ENCODE results near the gene PHLDA3. TPM values are rescaled to one million over a fixed set of nuclear protein-coding genes. Genes with fewer than 3 reads are reported as not detected.

Gene PHLDA3
- total and polyA plus RNA-seq, 2 donors (not counting 3 experiments of a cell fraction or from before 2014, with no cell fraction given) = 21.4 to 29.5 TPM

DNA sequence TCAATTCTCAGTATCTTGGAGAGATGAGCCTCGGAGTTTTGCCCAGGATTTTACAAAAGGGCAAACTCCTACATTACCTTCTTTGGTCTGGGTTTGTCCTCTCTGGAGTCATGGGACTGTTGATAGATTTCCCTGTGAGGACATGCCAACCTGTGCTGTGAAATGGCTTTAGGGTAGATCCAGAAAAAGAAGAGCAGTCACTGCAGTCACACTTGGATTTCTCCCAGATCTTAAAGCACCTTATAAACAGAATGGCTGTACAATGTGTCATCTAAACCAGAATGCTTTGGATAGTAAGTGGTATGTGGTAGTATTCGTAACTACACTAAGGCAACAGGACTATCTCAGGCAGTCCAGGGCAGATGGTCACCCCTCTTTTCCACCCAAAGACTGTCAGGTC is 39.8 kb upstream of the PHLDA3 start:
- no TSS peak for BruUV-seq (replicated peaks)

More for the DNA sequence above, 39.8 kb upstream of the PHLDA3 start:
- POLR2A ChIA-PET = interaction anchor here (1.3 kb wide), 1 partner anchor 28 kb away, joined by 3 read pairs; no protein-coding TSS in a partner anchor
- no peaks in the 10 kb centered on the region for H3K9me3 ChIP-seq (replicated peaks; ENCODE audit: control insufficient read depth, insufficient read depth, low read length)
- no peak overlapping the region for H3K9ac ChIP-seq (replicated peaks; ENCODE audit: extremely low read depth, insufficient read depth, low read length)
- FAIRE-seq = no peak
- no peaks in the 10 kb centered on the region for H3K9me1 ChIP-seq (replicated peaks; ENCODE audit: control insufficient read depth, extremely low read depth, insufficient read depth, low read length)
- dilution Hi-C loops (cut with MboI; ENCODE audit: extremely low pct_ligation_motif_present, low sequenced_read_pairs) (no loop called here), intact Hi-C loops (cut with micrococcal nuclease) (no loop called here)
- H4K20me1 ChIP-seq (replicated peaks; ENCODE audit: control insufficient read depth, extremely low read depth, insufficient read depth, low read length) = no peaks in the 10 kb centered on the region
- no peak for TF ChIP-seq FOS (IDR thresholded peaks at IDR 0.05; ENCODE audit: borderline replicate concordance, insufficient read depth, low read length)
- no peak for TF ChIP-seq JUN (IDR thresholded peaks at IDR 0.05; ENCODE audit: borderline replicate concordance, insufficient read depth, insufficient read length, low read depth)
- TF ChIP-seq POLR2AphosphoS5 (IDR thresholded peaks at IDR 0.05; ENCODE audit: insufficient read depth, low read depth, low read length) = no peak
- no peak for TF ChIP-seq EZH2 (IDR thresholded peaks at IDR 0.05; ENCODE audit: borderline replicate concordance, low read depth, low read length, severe bottlenecking)
- TF ChIP-seq, protein P1, sequence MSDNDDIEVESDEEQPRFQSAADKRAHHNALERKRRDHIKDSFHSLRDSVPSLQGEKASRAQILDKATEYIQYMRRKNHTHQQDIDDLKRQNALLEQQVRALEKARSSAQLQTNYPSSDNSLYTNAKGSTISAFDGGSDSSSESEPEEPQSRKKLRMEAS (IDR thresholded peaks at IDR 0.05; ENCODE audit: insufficient read depth, insufficient read length) = no peak
- TF ChIP-seq, protein P2, sequence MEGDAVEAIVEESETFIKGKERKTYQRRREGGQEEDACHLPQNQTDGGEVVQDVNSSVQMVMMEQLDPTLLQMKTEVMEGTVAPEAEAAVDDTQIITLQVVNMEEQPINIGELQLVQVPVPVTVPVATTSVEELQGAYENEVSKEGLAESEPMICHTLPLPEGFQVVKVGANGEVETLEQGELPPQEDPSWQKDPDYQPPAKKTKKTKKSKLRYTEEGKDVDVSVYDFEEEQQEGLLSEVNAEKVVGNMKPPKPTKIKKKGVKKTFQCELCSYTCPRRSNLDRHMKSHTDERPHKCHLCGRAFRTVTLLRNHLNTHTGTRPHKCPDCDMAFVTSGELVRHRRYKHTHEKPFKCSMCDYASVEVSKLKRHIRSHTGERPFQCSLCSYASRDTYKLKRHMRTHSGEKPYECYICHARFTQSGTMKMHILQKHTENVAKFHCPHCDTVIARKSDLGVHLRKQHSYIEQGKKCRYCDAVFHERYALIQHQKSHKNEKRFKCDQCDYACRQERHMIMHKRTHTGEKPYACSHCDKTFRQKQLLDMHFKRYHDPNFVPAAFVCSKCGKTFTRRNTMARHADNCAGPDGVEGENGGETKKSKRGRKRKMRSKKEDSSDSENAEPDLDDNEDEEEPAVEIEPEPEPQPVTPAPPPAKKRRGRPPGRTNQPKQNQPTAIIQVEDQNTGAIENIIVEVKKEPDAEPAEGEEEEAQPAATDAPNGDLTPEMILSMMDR (IDR thresholded peaks at IDR 0.05; ENCODE audit: extremely low read depth in 1 of 2, insufficient read depth in 1 of 2, low read depth in 1 of 2, low read length in 2 of 2) = no peak
- no peak for TF ChIP-seq POLR2A (IDR thresholded peaks at IDR 0.05; ENCODE audit: low read depth, low read length)
- TF ChIP-seq MYC (IDR thresholded peaks at IDR 0.05; ENCODE audit: low read depth, low read length) = no peak
- no peak for TF ChIP-seq GATA2 (IDR thresholded peaks at IDR 0.05; ENCODE audit: insufficient read depth, insufficient read length, low read depth, low read length)
- no peaks in the 10 kb centered on the region for H3K36me3 ChIP-seq (ENCODE audit: control insufficient read depth in 2 of 2, extremely low read depth in 1 of 2, insufficient read depth in 2 of 2, low read length in 2 of 2)
- no peaks in the 10 kb centered on the region for H3K27me3 ChIP-seq (ENCODE audit: control insufficient read depth in 2 of 2, insufficient read depth in 2 of 2, low read length in 2 of 2)
- no peak overlapping the region for H3K4me3 ChIP-seq (replicated peaks in 1 of 3; ENCODE audit: insufficient read depth in 1 of 3, low read depth in 1 of 3, low read length in 3 of 3)
- no peak overlapping the region for H3K27ac ChIP-seq (ENCODE audit: insufficient read depth, low read depth, low read length)
- CTCF ChIA-PET = interaction anchor here (1.3 to 26.3 kb wide), 3 partner anchors 18 to 284 kb away, joined by 3 to 1317 read pairs (median 140); no protein-coding TSS in a partner anchor
- no peak overlapping the region for H2AFZ ChIP-seq (ENCODE audit: low read depth, low read length)
- no peak for DNase-seq (ENCODE audit: low read depth, low spot score)
- H3K4me1 ChIP-seq (ENCODE audit: control insufficient read depth, extremely low read depth, insufficient read depth, low read length) = peaks cover 42% of the 10 kb centered on the region
- no peak overlapping the region for H3K4me2 ChIP-seq (ENCODE audit: insufficient read depth, low read length)
- peaks cover 31% of the 10 kb centered on the region for H3K79me2 ChIP-seq (ENCODE audit: control insufficient read depth, insufficient read depth, low read length)
